Measurements from ENCODE around the gene PNPLA3.

DNA sequence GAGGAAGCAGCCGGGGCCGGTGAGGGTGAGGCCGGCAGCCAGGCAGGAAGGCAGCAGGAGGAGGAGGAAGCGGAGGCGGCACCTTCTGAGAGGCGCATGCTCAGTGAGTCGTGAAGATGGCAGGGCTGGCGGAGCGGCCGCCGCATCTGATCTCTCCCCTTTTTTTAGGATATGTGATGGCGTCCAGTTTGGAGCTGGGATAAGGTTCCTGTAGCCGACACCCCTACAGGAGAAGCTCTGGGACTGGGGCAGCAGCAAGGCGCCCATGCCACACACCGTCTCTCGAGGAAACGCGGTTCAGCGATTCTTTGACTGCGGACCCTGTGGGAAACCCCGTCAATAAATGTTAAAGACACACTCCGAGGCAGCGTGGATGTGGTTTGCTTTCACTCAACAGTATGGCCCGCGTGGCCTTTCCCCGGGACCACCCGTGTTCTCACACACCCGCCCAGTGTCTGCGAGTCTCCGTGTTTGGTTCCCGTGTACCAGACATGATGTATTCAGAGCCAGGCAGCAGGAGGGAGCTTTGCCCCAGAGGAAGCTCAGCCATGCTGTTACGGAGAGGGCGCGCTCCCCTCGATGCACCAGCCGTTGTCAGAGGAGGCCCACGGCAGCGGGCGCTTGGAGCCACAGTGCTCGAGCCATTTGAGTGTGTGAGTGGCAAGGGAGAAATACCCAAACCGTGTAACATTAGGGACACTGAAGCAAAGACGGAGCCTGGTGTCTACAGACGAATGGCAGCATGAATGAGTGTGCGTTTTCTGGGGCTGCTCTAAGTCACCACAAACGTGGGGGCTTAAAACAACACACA lies 72.8 kb downstream of the PNPLA3 start:
- TF ChIP-seq, protein P1, sequence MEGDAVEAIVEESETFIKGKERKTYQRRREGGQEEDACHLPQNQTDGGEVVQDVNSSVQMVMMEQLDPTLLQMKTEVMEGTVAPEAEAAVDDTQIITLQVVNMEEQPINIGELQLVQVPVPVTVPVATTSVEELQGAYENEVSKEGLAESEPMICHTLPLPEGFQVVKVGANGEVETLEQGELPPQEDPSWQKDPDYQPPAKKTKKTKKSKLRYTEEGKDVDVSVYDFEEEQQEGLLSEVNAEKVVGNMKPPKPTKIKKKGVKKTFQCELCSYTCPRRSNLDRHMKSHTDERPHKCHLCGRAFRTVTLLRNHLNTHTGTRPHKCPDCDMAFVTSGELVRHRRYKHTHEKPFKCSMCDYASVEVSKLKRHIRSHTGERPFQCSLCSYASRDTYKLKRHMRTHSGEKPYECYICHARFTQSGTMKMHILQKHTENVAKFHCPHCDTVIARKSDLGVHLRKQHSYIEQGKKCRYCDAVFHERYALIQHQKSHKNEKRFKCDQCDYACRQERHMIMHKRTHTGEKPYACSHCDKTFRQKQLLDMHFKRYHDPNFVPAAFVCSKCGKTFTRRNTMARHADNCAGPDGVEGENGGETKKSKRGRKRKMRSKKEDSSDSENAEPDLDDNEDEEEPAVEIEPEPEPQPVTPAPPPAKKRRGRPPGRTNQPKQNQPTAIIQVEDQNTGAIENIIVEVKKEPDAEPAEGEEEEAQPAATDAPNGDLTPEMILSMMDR (IDR thresholded peaks at IDR 0.05; ENCODE audit: low read depth, low read length): no peak
- TF ChIP-seq POLR2A (IDR thresholded peaks at IDR 0.05; ENCODE audit: extremely low read depth, insufficient read length) (no peak), MYC (IDR thresholded peaks at IDR 0.05; ENCODE audit: low read depth, low read length) (no peak)
- TF ChIP-seq, protein P2, sequence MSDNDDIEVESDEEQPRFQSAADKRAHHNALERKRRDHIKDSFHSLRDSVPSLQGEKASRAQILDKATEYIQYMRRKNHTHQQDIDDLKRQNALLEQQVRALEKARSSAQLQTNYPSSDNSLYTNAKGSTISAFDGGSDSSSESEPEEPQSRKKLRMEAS (IDR thresholded peaks at IDR 0.05; ENCODE audit: low read depth, low read length): no peak
